Measurements from ENCODE around the gene PAPOLA. TPM values are rescaled to one million over a fixed set of nuclear protein-coding genes. Genes with fewer than 3 reads are reported as not detected.

The PAPOLA gene
- total and polyA plus RNA-seq, 2 experiments from 2014 or later = 97.7 to 151 TPM

GRCh38 chr14:96582411-96582961 is 80.3 kb downstream of the PAPOLA start:
- 86% methylated on average over 12 of the region's 12 CpGs for WGBS (ENCODE audit: low lambda C conversion rate, missing lambda C conversion rate)
- no peak for TF ChIP-seq EZH2phosphoT487 (IDR thresholded peaks at IDR 0.05; ENCODE audit: low read depth, severe bottlenecking, unreplicated experiment)
- TF ChIP-seq EZH2 (IDR thresholded peaks at IDR 0.05; ENCODE audit: borderline replicate concordance) = no peak
- TF ChIP-seq CTCF (IDR thresholded peaks at IDR 0.05; ENCODE audit: poor library complexity) = no peak
- Histone ChIP-seq H4K20me1 (ENCODE audit: insufficient read depth, poor library complexity, severe bottlenecking) (no peaks in the 10 kb centered on the region), H3K4me3 (no peak overlapping the region), H2AFZ (no peak overlapping the region), H3K27ac (no peak overlapping the region), H3K79me2 (no peaks in the 10 kb centered on the region), H3K9me3 (ENCODE audit: low read depth) (no peaks in the 10 kb centered on the region), H3K36me3 (replicated peaks; ENCODE audit: insufficient read depth, low read depth) (no peaks in the 10 kb centered on the region), H3K4me1 (ENCODE audit: insufficient read depth) (no peaks in the 10 kb centered on the region), H3K9me2 (replicated peaks; ENCODE audit: insufficient read depth) (no peaks in the 10 kb centered on the region), H3K27me3 (peaks cover 18% of the 10 kb centered on the region), H3K4me2 (no peak overlapping the region)
- no peak for DNase-seq (ENCODE audit: low spot score)

GRCh38 chr14:96582995-96583394 is 80.8 kb downstream of the PAPOLA start:
- 53% methylated on average over 4 of the region's 4 CpGs for WGBS (ENCODE audit: low lambda C conversion rate, missing lambda C conversion rate)
- Histone ChIP-seq H3K79me2 (no peaks in the 10 kb centered on the region), H3K27me3 (peaks cover 18% of the 10 kb centered on the region), H2AFZ (no peak overlapping the region), H3K4me3 (no peak overlapping the region), H3K9me2 (replicated peaks; ENCODE audit: insufficient read depth) (no peaks in the 10 kb centered on the region), H4K20me1 (ENCODE audit: insufficient read depth, poor library complexity, severe bottlenecking) (no peaks in the 10 kb centered on the region), H3K27ac (no peak overlapping the region), H3K4me2 (no peak overlapping the region), H3K4me1 (ENCODE audit: insufficient read depth) (no peaks in the 10 kb centered on the region), H3K36me3 (replicated peaks; ENCODE audit: insufficient read depth, low read depth) (no peaks in the 10 kb centered on the region), H3K9me3 (ENCODE audit: low read depth) (no peaks in the 10 kb centered on the region)
- DNase-seq (ENCODE audit: low spot score) = no peak
- no peak for TF ChIP-seq EZH2phosphoT487 (IDR thresholded peaks at IDR 0.05; ENCODE audit: low read depth, severe bottlenecking, unreplicated experiment)
- TF ChIP-seq EZH2 (IDR thresholded peaks at IDR 0.05; ENCODE audit: borderline replicate concordance) = no peak
- TF ChIP-seq CTCF (IDR thresholded peaks at IDR 0.05; ENCODE audit: poor library complexity) = no peak

GRCh38 chr14:96583569-96584041 is 81.4 kb downstream of the PAPOLA start:
- H3K79me2 ChIP-seq = no peaks in the 10 kb centered on the region
- H3K36me3 ChIP-seq (replicated peaks; ENCODE audit: insufficient read depth, low read depth) = no peaks in the 10 kb centered on the region
- peaks cover 18% of the 10 kb centered on the region for H3K27me3 ChIP-seq
- TF ChIP-seq EZH2 (IDR thresholded peaks at IDR 0.05; ENCODE audit: borderline replicate concordance) (no peak), EZH2phosphoT487 (IDR thresholded peaks at IDR 0.05; ENCODE audit: low read depth, severe bottlenecking, unreplicated experiment) (no peak), CTCF (IDR thresholded peaks at IDR 0.05; ENCODE audit: poor library complexity) (no peak)
- no peak overlapping the region for H3K4me3 ChIP-seq
- H2AFZ ChIP-seq = no peak overlapping the region
- H3K9me3 ChIP-seq (ENCODE audit: low read depth) = no peaks in the 10 kb centered on the region
- H3K4me1 ChIP-seq (ENCODE audit: insufficient read depth) = no peaks in the 10 kb centered on the region
- no peak overlapping the region for H3K4me2 ChIP-seq
- no peak overlapping the region for H3K27ac ChIP-seq
- no peaks in the 10 kb centered on the region for H4K20me1 ChIP-seq (ENCODE audit: insufficient read depth, poor library complexity, severe bottlenecking)
- H3K9me2 ChIP-seq (replicated peaks; ENCODE audit: insufficient read depth) = no peaks in the 10 kb centered on the region
- DNase-seq (ENCODE audit: low spot score) = no peak
- WGBS (ENCODE audit: low lambda C conversion rate, missing lambda C conversion rate) = 91% methylated on average over 10 of the region's 10 CpGs
